ENCODE results near the gene ESRRA.

ESRRA gene

DNA sequence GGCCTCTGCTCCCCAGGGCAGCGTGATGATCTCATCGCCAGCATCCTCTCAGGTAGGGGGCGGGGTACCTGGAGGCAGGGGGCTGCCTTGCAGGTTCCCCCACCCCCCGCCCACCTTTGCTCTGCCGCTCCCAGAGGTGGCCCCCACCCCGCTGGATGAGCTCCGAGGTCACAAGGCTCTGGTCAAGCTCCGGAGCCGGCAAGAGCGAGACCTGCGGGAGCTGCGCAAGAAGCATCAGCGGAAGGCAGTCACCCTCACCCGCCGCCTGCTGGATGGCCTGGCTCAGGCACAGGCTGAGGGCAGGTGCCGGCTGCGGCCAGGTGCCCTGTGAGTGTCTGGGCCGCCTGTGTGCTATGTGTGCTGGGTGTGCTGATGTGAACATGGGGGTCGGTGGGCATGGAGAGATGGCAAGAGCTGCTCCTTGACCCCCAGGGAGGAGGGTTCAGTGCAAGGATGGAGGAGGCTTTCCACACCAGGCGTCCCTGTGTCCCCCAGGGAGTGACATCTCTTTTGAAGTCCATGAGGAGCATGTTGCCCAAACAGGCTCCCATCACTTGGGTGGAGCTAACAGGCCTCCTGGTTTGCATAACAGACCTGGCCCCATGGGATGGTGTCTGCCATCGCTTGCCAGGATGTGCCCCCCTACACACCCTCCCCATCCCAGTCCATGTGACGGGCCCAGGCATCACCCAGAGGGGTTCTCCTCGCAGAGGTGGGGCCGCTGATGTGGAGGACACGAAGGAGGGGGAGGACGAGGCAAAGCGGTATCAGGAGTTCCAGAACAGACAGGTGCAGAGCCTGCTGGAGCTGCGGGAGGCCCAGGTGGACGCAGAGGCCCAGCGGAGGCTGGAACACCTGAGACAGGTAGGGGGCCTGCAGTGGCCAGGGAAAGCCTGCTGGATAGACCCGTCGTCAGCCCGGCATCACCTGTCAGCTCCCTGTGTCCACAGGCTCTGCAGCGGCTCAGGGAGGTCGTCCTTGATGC, 39.9 kb upstream of the ESRRA start:
- in situ Hi-C loops (cut with MboI; ENCODE audit: low sequenced_read_pairs, unreplicated experiment), result no loop called here
- TF ChIP-seq, protein P1, sequence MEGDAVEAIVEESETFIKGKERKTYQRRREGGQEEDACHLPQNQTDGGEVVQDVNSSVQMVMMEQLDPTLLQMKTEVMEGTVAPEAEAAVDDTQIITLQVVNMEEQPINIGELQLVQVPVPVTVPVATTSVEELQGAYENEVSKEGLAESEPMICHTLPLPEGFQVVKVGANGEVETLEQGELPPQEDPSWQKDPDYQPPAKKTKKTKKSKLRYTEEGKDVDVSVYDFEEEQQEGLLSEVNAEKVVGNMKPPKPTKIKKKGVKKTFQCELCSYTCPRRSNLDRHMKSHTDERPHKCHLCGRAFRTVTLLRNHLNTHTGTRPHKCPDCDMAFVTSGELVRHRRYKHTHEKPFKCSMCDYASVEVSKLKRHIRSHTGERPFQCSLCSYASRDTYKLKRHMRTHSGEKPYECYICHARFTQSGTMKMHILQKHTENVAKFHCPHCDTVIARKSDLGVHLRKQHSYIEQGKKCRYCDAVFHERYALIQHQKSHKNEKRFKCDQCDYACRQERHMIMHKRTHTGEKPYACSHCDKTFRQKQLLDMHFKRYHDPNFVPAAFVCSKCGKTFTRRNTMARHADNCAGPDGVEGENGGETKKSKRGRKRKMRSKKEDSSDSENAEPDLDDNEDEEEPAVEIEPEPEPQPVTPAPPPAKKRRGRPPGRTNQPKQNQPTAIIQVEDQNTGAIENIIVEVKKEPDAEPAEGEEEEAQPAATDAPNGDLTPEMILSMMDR (IDR thresholded peaks at IDR 0.05; ENCODE audit: borderline replicate concordance, control extremely low read depth, extremely low read depth, insufficient read depth, missing control alignments), result no peak

GRCh38 chr11:64266339-64266738, 39.0 kb upstream of the ESRRA start:
- in situ Hi-C loops (cut with MboI; ENCODE audit: low sequenced_read_pairs, unreplicated experiment), result no loop called here
- TF ChIP-seq, protein P1 (IDR thresholded peaks at IDR 0.05; ENCODE audit: borderline replicate concordance, control extremely low read depth, extremely low read depth, insufficient read depth, missing control alignments), result no peak
- DNase-seq (ENCODE audit: low spot score), result no peak

More for the DNA sequence above, 39.9 kb upstream of the ESRRA start:
- DNase-seq (ENCODE audit: low spot score), result no peak

DNA sequence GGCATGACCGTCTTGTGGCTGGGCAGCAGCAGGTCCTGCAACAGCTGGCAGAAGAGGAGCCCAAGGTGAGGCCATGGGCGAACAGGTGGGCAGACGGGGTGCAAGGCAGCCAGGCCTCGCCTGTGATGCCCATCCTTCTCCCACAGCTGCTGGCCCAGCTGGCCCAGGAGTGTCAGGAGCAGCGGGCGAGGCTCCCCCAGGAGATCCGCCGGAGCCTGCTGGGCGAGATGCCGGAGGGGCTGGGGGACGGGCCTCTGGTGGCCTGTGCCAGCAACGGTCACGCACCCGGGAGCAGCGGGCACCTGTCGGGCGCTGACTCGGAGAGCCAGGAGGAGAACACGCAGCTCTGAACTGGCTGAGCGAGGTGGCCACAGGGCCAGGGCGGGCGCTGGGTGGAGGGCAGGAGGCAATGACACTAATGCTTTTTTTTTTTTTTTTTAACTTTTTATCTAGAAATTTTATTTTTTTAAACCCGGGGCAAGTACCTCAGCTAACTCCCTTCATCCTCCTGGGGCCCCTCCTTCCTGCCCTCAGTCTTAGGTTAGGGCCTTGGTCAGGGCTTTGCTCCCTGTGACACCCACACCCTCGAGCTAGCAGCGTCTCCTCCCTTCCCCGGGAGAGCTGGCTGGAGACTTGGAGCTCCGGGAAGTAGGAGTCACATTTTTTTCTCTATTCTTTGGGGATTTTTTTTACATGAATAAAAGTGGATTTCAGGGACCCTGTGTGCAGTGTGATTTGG, 37.9 kb upstream of the ESRRA start:
- TF ChIP-seq, protein P1 (IDR thresholded peaks at IDR 0.05; ENCODE audit: borderline replicate concordance, control extremely low read depth, extremely low read depth, insufficient read depth, missing control alignments), result no peak
- in situ Hi-C loops (cut with MboI; ENCODE audit: low sequenced_read_pairs, unreplicated experiment), result no loop called here
- no peak for DNase-seq (ENCODE audit: low spot score)

DNA sequence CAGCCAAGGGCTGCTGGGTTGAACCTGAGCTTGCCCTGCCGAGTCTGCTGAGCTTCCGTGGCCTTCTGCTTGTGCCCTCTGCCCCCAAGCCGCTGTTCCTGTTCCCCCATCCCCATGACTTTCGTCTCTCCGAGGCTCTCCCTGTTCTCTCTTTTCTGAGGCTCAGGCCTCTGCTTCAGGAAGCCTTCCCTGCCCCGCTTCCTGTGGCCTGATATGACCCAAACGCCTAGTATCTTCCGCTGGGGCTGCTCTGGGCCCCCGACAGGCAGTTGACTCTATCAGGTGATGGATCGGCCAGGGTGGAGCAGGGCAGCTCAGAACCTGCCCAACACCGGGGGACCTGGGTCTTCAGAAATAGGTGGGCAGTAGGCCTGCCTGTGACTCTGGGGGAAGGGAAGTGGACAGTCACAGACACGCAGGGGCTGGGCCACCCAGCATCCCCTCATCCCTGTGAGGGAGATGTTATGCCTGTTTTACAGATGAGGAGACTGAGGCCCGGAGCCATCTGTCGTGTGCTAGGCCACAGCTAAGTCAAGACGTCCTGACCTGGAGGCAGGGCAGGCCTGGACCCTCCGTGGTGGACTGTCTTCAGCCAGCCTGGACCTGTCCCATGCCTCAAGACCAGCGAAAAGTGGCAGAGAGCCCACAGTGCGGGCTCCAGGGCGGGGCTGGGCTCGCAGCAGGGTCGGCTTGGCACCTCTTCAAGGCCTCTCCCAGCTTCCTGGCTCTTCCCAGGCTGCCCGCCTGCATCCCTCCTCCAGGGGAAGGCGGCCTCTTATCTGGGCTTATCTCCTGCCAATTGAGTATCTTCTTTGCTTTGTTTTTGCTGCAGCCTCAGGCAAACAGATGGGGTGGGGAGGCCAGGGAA, 37.1 kb upstream of the ESRRA start:
- no peak for DNase-seq (ENCODE audit: low spot score)
- in situ Hi-C loops (cut with MboI; ENCODE audit: low sequenced_read_pairs, unreplicated experiment), result no loop called here
- TF ChIP-seq, protein P1 (IDR thresholded peaks at IDR 0.05; ENCODE audit: borderline replicate concordance, control extremely low read depth, extremely low read depth, insufficient read depth, missing control alignments), result no peak

GRCh38 chr11:64268893-64269539, 36.3 kb upstream of the ESRRA start:
- TF ChIP-seq, protein P1 (IDR thresholded peaks at IDR 0.05; ENCODE audit: borderline replicate concordance, control extremely low read depth, extremely low read depth, insufficient read depth, missing control alignments), result peak; percentile 6
- in situ Hi-C loops (cut with MboI; ENCODE audit: low sequenced_read_pairs, unreplicated experiment), result no loop called here
- peak; percentile 72 for DNase-seq (ENCODE audit: low spot score)
